Calu3 (cell line): Measurements from ENCODE around the gene C16orf92. TPM values are rescaled to one million over a fixed set of nuclear protein-coding genes. Genes with fewer than 3 reads are reported as not detected.
A peak's percentile ranks its signal among the peaks of the same experiment; 100 is the strongest.

Experiments used
- BruUV-seq: library from RNA; stranded (reverse); fragments of 400-500 nt; replicated peaks from 2 replicates; lab custom pipeline; 2021; lab: Mats Ljungman, UMichigan
- CTCF ChIA-PET: fragments of 300-600 bp; sonication (Branson Sonifier 250); formaldehyde crosslinking; loops from one replicate; lab custom pipeline; 2022; ENCODE audit warnings: antibody characterized with exemption; lab: Charles Lee
- DNase-seq: peaks from one replicate; pipeline ENCODE4 v3.0.0; 2022
- H3K27ac Mint-ChIP-seq: one replicate; pipeline ENCODE4 v1.8.0; 2022; ENCODE audit warnings: mixed read lengths; ENCODE audit not compliant: unreplicated experiment
- H3K27me3 Mint-ChIP-seq: one replicate; pipeline ENCODE4 v1.8.0; 2022; ENCODE audit warnings: mixed read lengths; ENCODE audit not compliant: unreplicated experiment
- H3K36me3 Mint-ChIP-seq: one replicate; pipeline ENCODE4 v1.8.0; 2022; ENCODE audit warnings: mild to moderate bottlenecking, moderate library complexity, mixed read lengths; ENCODE audit not compliant: insufficient read depth, unreplicated experiment
- H3K4me1 Mint-ChIP-seq: one replicate; pipeline ENCODE4 v1.8.0; 2022; ENCODE audit warnings: mild to moderate bottlenecking, low read depth, mixed read lengths; ENCODE audit not compliant: unreplicated experiment
- H3K4me3 Mint-ChIP-seq: one replicate; pipeline ENCODE4 v1.8.0; 2022; ENCODE audit warnings: mild to moderate bottlenecking, low read depth, moderate library complexity, mixed read lengths; ENCODE audit not compliant: unreplicated experiment
- H3K9me3 Mint-ChIP-seq: one replicate; pipeline ENCODE4 v1.8.0; 2022; ENCODE audit warnings: low read depth, mixed read lengths; ENCODE audit not compliant: unreplicated experiment
- CTCF ChIP-seq: fragments of 200-600 bp; IDR thresholded peaks from one replicate; pipeline ENCODE4 v1.8.0; 2022; ENCODE audit warnings: antibody characterized with exemption; ENCODE audit not compliant: unreplicated experiment
- intact Hi-C: fragments of 100-400 bp; cut with micrococcal nuclease; formaldehyde crosslinking; loops from one replicate; pipeline ENCODE4 v1.10.0; 2022; ENCODE audit not compliant: unreplicated experiment
- total RNA-seq: library from RNA; stranded (reverse); gene quantifications from 2 replicates; pipeline ENCODE4 v1.2.3, GENCODE V29; 2022

C16orf92 gene
- total RNA-seq, 1 experiment from 2014 or later: not detected

- no peak overlapping the region for H3K27ac Mint-ChIP-seq
- no peaks in the 10 kb centered on the region for H3K9me3 Mint-ChIP-seq
- DNase-seq: no peak
- no peak for TF ChIP-seq CTCF
- H3K36me3 Mint-ChIP-seq: peaks cover 4% of the 10 kb centered on the region
- no TSS peak for BruUV-seq
- H3K4me1 Mint-ChIP-seq: peaks cover 21% of the 10 kb centered on the region
- CTCF ChIA-PET: no interaction called here
- H3K4me3 Mint-ChIP-seq: no peak overlapping the region
- H3K27me3 Mint-ChIP-seq: no peaks in the 10 kb centered on the region
- intact Hi-C loops: no loop called here
Observed at GRCh38 chr16:30046588-30046987, 23.6 kb downstream of the C16orf92 start.

- Mint-ChIP-seq H3K27ac (no peak overlapping the region), H3K27me3 (no peaks in the 10 kb centered on the region), H3K36me3 (peaks cover 31% of the 10 kb centered on the region), H3K4me3 (no peak overlapping the region), H3K9me3 (no peaks in the 10 kb centered on the region), H3K4me1 (peaks cover 41% of the 10 kb centered on the region)
- no TSS peak for BruUV-seq
- no peak for TF ChIP-seq CTCF
- CTCF ChIA-PET: interaction anchor here (0.7 kb wide), 1 partner anchor 249 kb away, joined by 4 read pairs; no protein-coding TSS in a partner anchor
- no peak for DNase-seq
- intact Hi-C loops: no loop called here
Observed at GRCh38 chr16:30049871-30050270, 26.9 kb downstream of the C16orf92 start.

- Mint-ChIP-seq H3K4me3 (peak overlapping the region; percentile 45), H3K27ac (no peak overlapping the region), H3K9me3 (no peaks in the 10 kb centered on the region), H3K4me1 (peaks cover 31% of the 10 kb centered on the region), H3K27me3 (no peaks in the 10 kb centered on the region), H3K36me3 (peaks cover 36% of the 10 kb centered on the region)
- no TSS peak for BruUV-seq
- no peak for DNase-seq
- TF ChIP-seq CTCF: no peak
- CTCF ChIA-PET: interaction anchor here (0.7 to 1.8 kb wide), 2 partner anchors 12 to 355 kb away, joined by 3 read pairs; no protein-coding TSS in a partner anchor
- intact Hi-C loops: no loop called here
Observed at GRCh38 chr16:30051518-30051917, 28.5 kb downstream of the C16orf92 start.

GRCh38 chr16:30052671-30053372 is 29.8 kb downstream of the C16orf92 start:
- H3K27me3 Mint-ChIP-seq: no peaks in the 10 kb centered on the region
- peak overlapping the region; percentile 76 for H3K4me3 Mint-ChIP-seq
- peaks cover 31% of the 10 kb centered on the region for H3K4me1 Mint-ChIP-seq
- peak overlapping the region; percentile 69 for H3K27ac Mint-ChIP-seq
- no peaks in the 10 kb centered on the region for H3K9me3 Mint-ChIP-seq
- BruUV-seq: TSS peak; percentile 67
- intact Hi-C loops: no loop called here
- CTCF ChIA-PET: interaction anchor here (0.9 to 1.8 kb wide), 2 partner anchors 13 kb away, joined by 3 to 4 read pairs; partner anchors contain the start of gene ALDOA
- peaks cover 36% of the 10 kb centered on the region for H3K36me3 Mint-ChIP-seq
- TF ChIP-seq CTCF: no peak
- DNase-seq: peak; percentile 98
